SU-DHL-6 (cell line): ENCODE data around the gene TENT4B.

ENCODE experiments used
- H2AFZ ChIP-seq: fragments of 200-600 bp; sonication (generic); 2 replicates; pipeline ENCODE4 v1.6.1; 2014; ENCODE audit warnings: low read depth, mild to moderate bottlenecking, moderate library complexity, mixed read lengths, antibody characterized with exemption, low read length; ENCODE audit not compliant: severe bottlenecking
- H3F3A ChIP-seq: fragments of 200-600 bp; shearing (Covaris generic); 2 replicates; pipeline ENCODE4 v1.6.0; 2016; ENCODE audit warnings: antibody characterized with exemption, mild to moderate bottlenecking; ENCODE audit not compliant: insufficient read depth
- H3K27ac ChIP-seq: fragments of 200-600 bp; sonication (generic); 2 replicates; pipeline ENCODE4 v1.5.1; 2016; ENCODE audit warnings: low read depth, mild to moderate bottlenecking, low read length, moderate library complexity, mixed read lengths
- H3K27me3 ChIP-seq: fragments of 200-600 bp; sonication (generic), shearing (Covaris generic); 2 replicates; pipeline ENCODE4 v1.6.0; 2014; ENCODE audit warnings: mild to moderate bottlenecking, low read length
- H3K36me3 ChIP-seq: fragments of 200-600 bp; sonication (generic); 2 replicates; pipeline ENCODE4 v1.6.1; 2014; ENCODE audit warnings: mild to moderate bottlenecking, low read length, mixed read lengths
- H3K4me2 ChIP-seq: fragments of 300-600, 200-600 bp; shearing (Covaris generic), sonication (generic); 2 replicates; pipeline ENCODE4 v1.6.0; 2014; ENCODE audit warnings: low read length, low read depth, mild to moderate bottlenecking; ENCODE audit not compliant: poor library complexity, severe bottlenecking
- H3K4me3 ChIP-seq: fragments of 200-600 bp; sonication (generic); 2 replicates; pipeline ENCODE4 v1.5.1; 2014; ENCODE audit warnings: antibody characterized with exemption, low read length, mild to moderate bottlenecking, mixed read lengths; ENCODE audit not compliant: insufficient read depth, poor library complexity, severe bottlenecking
- H3K79me2 ChIP-seq: fragments of 200-600 bp; sonication (generic); 2 replicates; pipeline ENCODE4 v1.6.1; 2014; ENCODE audit warnings: mild to moderate bottlenecking, low read length, moderate library complexity; ENCODE audit not compliant: insufficient read depth
- H3K9ac ChIP-seq: fragments of 200-600 bp; sonication (generic); 2 replicates; pipeline ENCODE4 v1.7.0; 2014; ENCODE audit warnings: mild to moderate bottlenecking, low read length
- H3K9me2 ChIP-seq: fragments of 200-600 bp; sonication (generic); replicated peaks from 2 replicates; pipeline ENCODE4 v1.6.1; 2014; ENCODE audit warnings: low read length; ENCODE audit not compliant: insufficient read depth
- H3K9me3 ChIP-seq: fragments of 200-600 bp; sonication (generic); 2 replicates; pipeline ENCODE4 v1.6.1; 2014; ENCODE audit warnings: low read length, mixed read lengths; ENCODE audit not compliant: insufficient read depth
- H4K20me1 ChIP-seq: fragments of 200-600 bp; sonication (generic); 2 replicates; pipeline ENCODE4 v1.6.1; 2014; ENCODE audit warnings: low read depth, mild to moderate bottlenecking, antibody characterized with exemption, low read length, moderate library complexity, mixed read lengths
- EZH2phosphoT487 ChIP-seq: fragments of 200-600 bp; sonication (generic), shearing (Covaris generic); conservative IDR thresholded peaks from 2 replicates; pipeline ENCODE4 v1.6.1; 2018; ENCODE audit warnings: mild to moderate bottlenecking, antibody characterized with exemption, low read length, moderate library complexity, mixed read lengths
- TF ChIP-seq, protein P1 (sequence below): fragments of 200-600 bp; sonication (generic); IDR thresholded peaks from one replicate; pipeline ENCODE4 v1.5.1; 2017; ENCODE audit warnings: antibody characterized with exemption, mild to moderate bottlenecking, low read length, moderate library complexity; ENCODE audit not compliant: insufficient read depth, poor library complexity, severe bottlenecking

The TENT4B gene

DNA sequence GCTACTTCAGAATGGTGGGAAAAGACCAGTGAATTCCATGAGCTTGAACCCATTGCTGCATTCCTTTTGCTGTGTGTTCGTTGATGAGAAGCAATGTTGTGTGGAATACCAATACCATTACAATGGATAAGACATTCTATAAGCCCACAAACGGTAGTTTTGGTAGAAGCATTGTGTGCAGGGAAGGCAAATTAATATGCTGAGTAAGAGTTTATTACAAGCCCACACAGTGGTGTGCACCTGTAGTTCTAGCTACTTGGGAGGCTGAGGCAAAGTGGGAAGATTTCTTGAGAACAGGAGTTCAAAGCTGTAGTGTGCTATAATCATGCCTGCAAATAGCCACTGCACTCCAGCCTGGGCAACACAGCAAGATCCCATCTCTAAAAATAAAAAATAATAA is 19.9 kb upstream of the TENT4B start:
- Histone ChIP-seq H3K9ac (no peak overlapping the region), H3K9me2 (no peaks in the 10 kb centered on the region), H4K20me1 (no peaks in the 10 kb centered on the region), H3K27ac (no peak overlapping the region), H3K79me2 (no peaks in the 10 kb centered on the region), H2AFZ (no peak overlapping the region), H3K27me3 (no peaks in the 10 kb centered on the region), H3K4me2 (no peak overlapping the region), H3K9me3 (no peaks in the 10 kb centered on the region), H3K36me3 (no peaks in the 10 kb centered on the region), H3K4me3 (no peak overlapping the region), H3F3A (no peaks in the 10 kb centered on the region)
- TF ChIP-seq, protein P1, sequence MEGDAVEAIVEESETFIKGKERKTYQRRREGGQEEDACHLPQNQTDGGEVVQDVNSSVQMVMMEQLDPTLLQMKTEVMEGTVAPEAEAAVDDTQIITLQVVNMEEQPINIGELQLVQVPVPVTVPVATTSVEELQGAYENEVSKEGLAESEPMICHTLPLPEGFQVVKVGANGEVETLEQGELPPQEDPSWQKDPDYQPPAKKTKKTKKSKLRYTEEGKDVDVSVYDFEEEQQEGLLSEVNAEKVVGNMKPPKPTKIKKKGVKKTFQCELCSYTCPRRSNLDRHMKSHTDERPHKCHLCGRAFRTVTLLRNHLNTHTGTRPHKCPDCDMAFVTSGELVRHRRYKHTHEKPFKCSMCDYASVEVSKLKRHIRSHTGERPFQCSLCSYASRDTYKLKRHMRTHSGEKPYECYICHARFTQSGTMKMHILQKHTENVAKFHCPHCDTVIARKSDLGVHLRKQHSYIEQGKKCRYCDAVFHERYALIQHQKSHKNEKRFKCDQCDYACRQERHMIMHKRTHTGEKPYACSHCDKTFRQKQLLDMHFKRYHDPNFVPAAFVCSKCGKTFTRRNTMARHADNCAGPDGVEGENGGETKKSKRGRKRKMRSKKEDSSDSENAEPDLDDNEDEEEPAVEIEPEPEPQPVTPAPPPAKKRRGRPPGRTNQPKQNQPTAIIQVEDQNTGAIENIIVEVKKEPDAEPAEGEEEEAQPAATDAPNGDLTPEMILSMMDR: no peak
- no peak for TF ChIP-seq EZH2phosphoT487

DNA sequence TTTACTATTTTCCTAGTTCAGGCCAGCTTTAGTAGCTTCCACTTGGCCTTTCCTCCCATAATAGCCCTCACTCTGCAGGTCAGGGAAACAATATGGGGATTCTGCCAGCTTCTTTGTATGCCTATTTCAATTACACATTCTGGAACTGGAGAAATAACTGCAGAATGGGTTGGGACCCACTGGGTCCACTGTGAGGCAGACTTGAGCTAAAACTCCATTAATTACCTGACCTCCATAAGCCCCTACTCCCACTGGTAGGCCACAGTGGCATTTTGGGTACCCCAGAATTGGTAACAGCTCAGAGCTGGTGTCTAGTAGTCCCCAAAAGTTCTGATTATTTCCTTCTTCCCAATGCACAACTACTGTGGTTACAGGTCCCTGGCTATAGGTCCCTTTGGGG is 16.7 kb upstream of the TENT4B start:
- Histone ChIP-seq H3F3A (no peaks in the 10 kb centered on the region), H3K9me3 (no peaks in the 10 kb centered on the region), H3K9me2 (no peaks in the 10 kb centered on the region), H4K20me1 (no peaks in the 10 kb centered on the region), H3K9ac (no peak overlapping the region), H3K36me3 (no peaks in the 10 kb centered on the region), H3K79me2 (no peaks in the 10 kb centered on the region), H3K4me3 (no peak overlapping the region), H2AFZ (no peak overlapping the region), H3K27ac (no peak overlapping the region), H3K27me3 (no peaks in the 10 kb centered on the region), H3K4me2 (no peak overlapping the region)
- TF ChIP-seq, protein P1: no peak
- TF ChIP-seq EZH2phosphoT487: no peak

DNA sequence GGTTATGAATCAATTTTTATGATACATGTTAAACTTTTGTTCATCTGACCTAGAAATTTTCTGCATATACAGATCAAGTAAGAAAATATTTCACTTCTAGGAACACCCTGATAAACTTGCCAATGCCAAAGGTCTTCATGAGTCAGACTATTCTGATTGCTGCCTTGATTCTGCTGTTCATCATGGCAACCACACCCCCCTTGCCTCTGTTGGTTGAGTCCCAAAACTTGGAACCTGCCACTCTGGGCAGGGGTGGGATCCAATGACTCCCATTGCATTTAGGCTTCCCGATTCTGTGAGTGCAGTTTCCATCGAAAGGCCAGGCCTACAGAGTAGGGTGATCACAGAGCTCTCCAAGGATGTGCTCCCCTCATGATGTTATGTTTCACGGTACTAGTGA is 15.8 kb upstream of the TENT4B start:
- no peak overlapping the region for H3K27ac ChIP-seq
- H3K4me3 ChIP-seq: no peak overlapping the region
- TF ChIP-seq EZH2phosphoT487: no peak
- TF ChIP-seq, protein P1: no peak

More for the DNA sequence above, 15.8 kb upstream of the TENT4B start:
- Histone ChIP-seq H3K9me2 (no peaks in the 10 kb centered on the region), H3F3A (no peaks in the 10 kb centered on the region), H3K27me3 (no peaks in the 10 kb centered on the region), H4K20me1 (no peaks in the 10 kb centered on the region), H3K79me2 (no peaks in the 10 kb centered on the region), H3K9me3 (no peaks in the 10 kb centered on the region), H3K36me3 (no peaks in the 10 kb centered on the region), H3K9ac (no peak overlapping the region), H3K4me2 (no peak overlapping the region), H2AFZ (no peak overlapping the region)
